ENCODE data around the gene CLCN2.

DNA sequence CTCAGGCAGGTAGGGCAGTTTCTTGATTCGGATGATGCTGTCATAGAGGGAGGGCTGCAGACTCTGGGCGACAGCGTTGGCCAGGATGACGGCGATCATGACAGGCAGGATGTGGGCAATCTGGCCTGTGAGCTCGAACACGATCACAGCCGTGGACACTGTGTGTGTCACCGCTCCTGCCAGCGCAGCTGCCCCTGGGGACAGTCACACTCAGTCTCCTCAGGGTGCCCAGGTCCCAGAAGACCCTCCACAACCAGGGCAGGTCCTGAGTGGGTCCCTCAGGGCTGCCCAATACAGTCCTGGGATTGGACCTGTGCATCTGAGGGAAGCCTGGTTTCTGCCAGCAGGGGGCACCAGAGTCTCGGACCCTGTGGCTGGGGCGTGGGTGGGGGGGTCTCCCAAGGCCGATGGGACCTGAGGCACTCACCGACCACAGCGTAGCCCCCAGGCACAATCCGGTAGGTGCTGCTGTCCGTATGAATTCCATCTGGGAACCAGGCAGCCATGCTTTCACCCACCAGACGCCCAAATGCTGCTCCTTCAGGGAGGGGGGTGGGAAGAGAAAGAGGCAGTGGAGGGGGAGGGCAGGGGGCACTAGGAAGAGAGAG lies 7.2 kb downstream of the CLCN2 start:
- TF ChIP-seq, protein P1, sequence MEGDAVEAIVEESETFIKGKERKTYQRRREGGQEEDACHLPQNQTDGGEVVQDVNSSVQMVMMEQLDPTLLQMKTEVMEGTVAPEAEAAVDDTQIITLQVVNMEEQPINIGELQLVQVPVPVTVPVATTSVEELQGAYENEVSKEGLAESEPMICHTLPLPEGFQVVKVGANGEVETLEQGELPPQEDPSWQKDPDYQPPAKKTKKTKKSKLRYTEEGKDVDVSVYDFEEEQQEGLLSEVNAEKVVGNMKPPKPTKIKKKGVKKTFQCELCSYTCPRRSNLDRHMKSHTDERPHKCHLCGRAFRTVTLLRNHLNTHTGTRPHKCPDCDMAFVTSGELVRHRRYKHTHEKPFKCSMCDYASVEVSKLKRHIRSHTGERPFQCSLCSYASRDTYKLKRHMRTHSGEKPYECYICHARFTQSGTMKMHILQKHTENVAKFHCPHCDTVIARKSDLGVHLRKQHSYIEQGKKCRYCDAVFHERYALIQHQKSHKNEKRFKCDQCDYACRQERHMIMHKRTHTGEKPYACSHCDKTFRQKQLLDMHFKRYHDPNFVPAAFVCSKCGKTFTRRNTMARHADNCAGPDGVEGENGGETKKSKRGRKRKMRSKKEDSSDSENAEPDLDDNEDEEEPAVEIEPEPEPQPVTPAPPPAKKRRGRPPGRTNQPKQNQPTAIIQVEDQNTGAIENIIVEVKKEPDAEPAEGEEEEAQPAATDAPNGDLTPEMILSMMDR (conservative IDR thresholded peaks at IDR 0.05 in 1 of 2, IDR thresholded peaks at IDR 0.05 in 1 of 2; ENCODE audit: low read depth in 1 of 2, low read length in 2 of 2): peak; percentile 65 to 78
- no peak for TF ChIP-seq EZH2 (IDR thresholded peaks at IDR 0.05; ENCODE audit: low read length, missing control alignments)

Measured in fibroblast of lung (primary cell).